Measurements from ENCODE around the gene IREB2. TPM values are rescaled to one million over a fixed set of nuclear protein-coding genes. Genes with fewer than 3 reads are reported as not detected.
"Not testable (repeated sequence)": the region's sequence is repeated elsewhere in the genome, so short reads cannot be mapped to it uniquely, and the experiment has no call there.

IREB2 gene
- total RNA-seq, 1 donor from 2014 or later, result 76.9 TPM

DNA sequence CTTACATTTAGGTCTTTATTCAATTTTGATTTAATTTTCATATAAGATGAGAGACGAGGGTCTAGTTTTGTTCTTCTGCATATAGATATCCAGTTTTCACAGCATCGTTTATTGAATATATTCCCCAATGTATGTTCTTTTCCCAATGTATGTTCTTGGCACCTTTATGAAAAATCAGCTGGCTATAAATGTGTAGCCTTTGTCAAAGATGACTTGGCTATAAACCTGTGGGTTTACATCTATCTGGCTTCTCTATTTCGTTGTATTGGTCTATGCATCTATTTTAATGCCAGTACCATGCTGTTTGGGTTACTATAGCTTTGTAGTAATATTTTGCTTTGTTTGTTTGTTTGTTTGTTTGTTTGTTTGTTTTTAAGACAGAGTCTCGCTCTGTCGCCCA, 11.7 kb upstream of the IREB2 start:
- no peak overlapping the region for H3K4me3 Mint-ChIP-seq
- TF ChIP-seq, protein P1, sequence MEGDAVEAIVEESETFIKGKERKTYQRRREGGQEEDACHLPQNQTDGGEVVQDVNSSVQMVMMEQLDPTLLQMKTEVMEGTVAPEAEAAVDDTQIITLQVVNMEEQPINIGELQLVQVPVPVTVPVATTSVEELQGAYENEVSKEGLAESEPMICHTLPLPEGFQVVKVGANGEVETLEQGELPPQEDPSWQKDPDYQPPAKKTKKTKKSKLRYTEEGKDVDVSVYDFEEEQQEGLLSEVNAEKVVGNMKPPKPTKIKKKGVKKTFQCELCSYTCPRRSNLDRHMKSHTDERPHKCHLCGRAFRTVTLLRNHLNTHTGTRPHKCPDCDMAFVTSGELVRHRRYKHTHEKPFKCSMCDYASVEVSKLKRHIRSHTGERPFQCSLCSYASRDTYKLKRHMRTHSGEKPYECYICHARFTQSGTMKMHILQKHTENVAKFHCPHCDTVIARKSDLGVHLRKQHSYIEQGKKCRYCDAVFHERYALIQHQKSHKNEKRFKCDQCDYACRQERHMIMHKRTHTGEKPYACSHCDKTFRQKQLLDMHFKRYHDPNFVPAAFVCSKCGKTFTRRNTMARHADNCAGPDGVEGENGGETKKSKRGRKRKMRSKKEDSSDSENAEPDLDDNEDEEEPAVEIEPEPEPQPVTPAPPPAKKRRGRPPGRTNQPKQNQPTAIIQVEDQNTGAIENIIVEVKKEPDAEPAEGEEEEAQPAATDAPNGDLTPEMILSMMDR (conservative IDR thresholded peaks at IDR 0.05), result no peak
- no peaks in the 10 kb centered on the region for H3K9me3 Mint-ChIP-seq
- no peak overlapping the region for H3K27ac Mint-ChIP-seq
- peaks cover 13% of the 10 kb centered on the region for H3K4me1 Mint-ChIP-seq (ENCODE audit: unreplicated experiment)
- DNase-seq (ENCODE audit: extremely low spot score, unreplicated experiment), result no peak
- peaks cover 35% of the 10 kb centered on the region for H3K27me3 Mint-ChIP-seq
- no peaks in the 10 kb centered on the region for H3K36me3 Mint-ChIP-seq

DNA sequence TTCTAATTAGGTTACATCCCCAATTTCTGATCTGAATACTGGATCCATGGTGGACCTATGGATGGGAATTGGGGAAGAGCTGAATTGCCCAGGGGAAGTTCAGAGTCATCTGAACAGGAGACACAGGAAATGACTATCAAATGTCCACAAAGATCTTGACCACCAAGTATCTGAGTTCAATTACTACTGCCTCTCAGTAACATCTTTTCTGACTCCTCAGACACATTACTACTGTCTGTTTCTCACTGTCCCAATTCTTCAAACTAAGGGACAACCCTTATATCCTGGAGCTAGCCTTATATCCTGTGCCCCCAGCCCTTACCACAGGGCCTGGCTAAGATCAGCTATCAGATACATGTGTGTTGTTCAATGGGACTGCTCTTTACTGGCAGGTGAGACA, 10.1 kb upstream of the IREB2 start:
- Mint-ChIP-seq H3K27ac (no peak overlapping the region), H3K9me3 (peaks cover 3% of the 10 kb centered on the region), H3K4me3 (no peak overlapping the region), H3K36me3 (no peaks in the 10 kb centered on the region), H3K27me3 (peaks cover 36% of the 10 kb centered on the region), H3K4me1 (ENCODE audit: unreplicated experiment) (peaks cover 1% of the 10 kb centered on the region)
- DNase-seq (ENCODE audit: extremely low spot score, unreplicated experiment), result no peak
- TF ChIP-seq, protein P1 (conservative IDR thresholded peaks at IDR 0.05), result no peak

DNA sequence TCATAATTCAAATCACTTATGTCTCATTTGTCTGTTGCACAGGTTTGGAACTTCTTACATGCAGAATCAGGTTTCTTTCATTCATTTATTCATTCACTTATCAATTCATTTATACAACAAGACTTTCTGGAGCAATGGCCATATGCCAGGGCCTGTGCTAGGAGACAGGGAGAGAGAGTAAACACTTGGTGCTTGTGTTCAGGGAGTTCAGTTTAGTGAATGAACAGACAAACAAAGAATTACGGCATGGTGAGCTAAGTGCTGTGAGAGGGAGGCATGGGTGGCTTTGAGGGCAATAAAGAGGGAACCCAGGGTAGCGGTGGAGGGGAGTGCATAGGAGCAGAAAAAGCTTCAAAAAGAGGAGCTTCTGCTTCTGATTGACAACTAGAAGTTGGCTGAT, 8.5 kb upstream of the IREB2 start:
- Mint-ChIP-seq H3K27me3 (peaks cover 32% of the 10 kb centered on the region), H3K4me3 (no peak overlapping the region), H3K27ac (peak overlapping the region; percentile 10), H3K36me3 (no peaks in the 10 kb centered on the region), H3K4me1 (ENCODE audit: unreplicated experiment) (no peaks in the 10 kb centered on the region), H3K9me3 (peaks cover 3% of the 10 kb centered on the region)
- TF ChIP-seq, protein P1 (conservative IDR thresholded peaks at IDR 0.05), result no peak
- DNase-seq (ENCODE audit: extremely low spot score, unreplicated experiment), result no peak

DNA sequence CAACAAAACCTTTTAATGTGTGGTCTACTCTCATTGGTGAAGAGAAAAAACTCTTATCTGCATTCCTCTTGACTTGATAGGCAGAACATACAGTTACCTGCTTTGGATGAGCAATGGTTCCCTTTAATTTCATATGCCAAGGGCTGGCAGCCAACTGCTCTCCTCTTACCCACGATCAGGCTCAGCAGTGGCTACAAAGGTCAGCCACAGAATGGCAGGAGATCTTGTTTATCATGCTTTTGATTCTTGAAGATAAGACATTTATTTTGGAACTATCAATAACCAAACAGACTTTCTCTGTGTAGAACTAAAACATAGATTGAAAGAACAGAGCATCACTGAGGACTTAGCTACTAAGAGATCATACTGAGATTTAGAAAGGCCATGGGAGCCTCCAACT, 6.1 kb upstream of the IREB2 start:
- no peak for DNase-seq (ENCODE audit: extremely low spot score, unreplicated experiment)
- Mint-ChIP-seq H3K4me1 (ENCODE audit: unreplicated experiment) (no peaks in the 10 kb centered on the region), H3K27ac (no peak overlapping the region), H3K9me3 (peaks cover 3% of the 10 kb centered on the region), H3K4me3 (no peak overlapping the region), H3K36me3 (no peaks in the 10 kb centered on the region), H3K27me3 (peaks cover 21% of the 10 kb centered on the region)
- TF ChIP-seq, protein P1 (conservative IDR thresholded peaks at IDR 0.05), result no peak

DNA sequence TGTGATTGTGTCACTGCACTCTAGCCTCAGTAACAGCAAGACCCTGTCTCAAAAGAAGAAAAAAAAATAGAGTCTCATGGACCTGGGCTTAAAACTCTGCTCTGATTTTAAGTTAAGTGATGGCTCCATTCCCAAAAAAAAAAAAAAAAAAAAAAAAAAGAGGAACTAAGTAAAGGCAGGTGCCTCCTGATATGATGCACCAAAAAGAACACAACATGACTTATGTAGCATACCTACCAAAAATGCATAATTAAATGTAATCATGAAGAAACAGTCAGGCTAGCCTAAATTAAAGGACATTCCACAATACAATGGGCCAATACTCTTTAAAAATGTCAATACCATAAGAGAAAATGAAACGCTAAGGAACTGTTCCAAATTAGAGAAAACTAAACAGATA, 5.4 kb upstream of the IREB2 start:
- TF ChIP-seq, protein P1 (conservative IDR thresholded peaks at IDR 0.05), result no peak
- no peaks in the 10 kb centered on the region for H3K36me3 Mint-ChIP-seq
- peaks cover 3% of the 10 kb centered on the region for H3K9me3 Mint-ChIP-seq
- no peaks in the 10 kb centered on the region for H3K4me1 Mint-ChIP-seq (ENCODE audit: unreplicated experiment)
- peaks cover 21% of the 10 kb centered on the region for H3K27me3 Mint-ChIP-seq
- no peak overlapping the region for H3K4me3 Mint-ChIP-seq
- no peak overlapping the region for H3K27ac Mint-ChIP-seq
- no peak for DNase-seq (ENCODE audit: extremely low spot score, unreplicated experiment)

DNA sequence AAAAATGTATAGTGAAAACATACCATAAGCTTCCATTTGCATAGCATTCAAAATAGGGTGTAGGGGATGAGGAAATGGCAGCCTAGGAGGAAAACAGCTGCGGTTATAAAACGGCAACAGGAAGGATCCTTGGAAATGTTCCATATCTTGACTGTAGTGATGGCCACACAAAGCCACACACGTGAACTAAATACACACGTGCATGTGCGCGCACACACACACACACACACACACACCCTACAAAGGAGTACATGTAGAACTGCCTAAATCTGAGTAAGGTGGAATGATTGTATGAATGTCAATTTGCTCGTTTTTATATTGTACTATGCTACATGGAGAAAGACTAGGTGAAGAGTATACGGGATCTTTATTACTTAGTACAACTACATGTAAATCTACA, 3.9 kb upstream of the IREB2 start:
- TF ChIP-seq, protein P1 (conservative IDR thresholded peaks at IDR 0.05), result no peak
- Mint-ChIP-seq H3K36me3 (peaks cover 4% of the 10 kb centered on the region), H3K4me3 (no peak overlapping the region), H3K9me3 (peaks cover 3% of the 10 kb centered on the region), H3K4me1 (ENCODE audit: unreplicated experiment) (peaks cover 3% of the 10 kb centered on the region), H3K27me3 (peaks cover 21% of the 10 kb centered on the region), H3K27ac (no peak overlapping the region)
- DNase-seq (ENCODE audit: extremely low spot score, unreplicated experiment), result no peak

DNA sequence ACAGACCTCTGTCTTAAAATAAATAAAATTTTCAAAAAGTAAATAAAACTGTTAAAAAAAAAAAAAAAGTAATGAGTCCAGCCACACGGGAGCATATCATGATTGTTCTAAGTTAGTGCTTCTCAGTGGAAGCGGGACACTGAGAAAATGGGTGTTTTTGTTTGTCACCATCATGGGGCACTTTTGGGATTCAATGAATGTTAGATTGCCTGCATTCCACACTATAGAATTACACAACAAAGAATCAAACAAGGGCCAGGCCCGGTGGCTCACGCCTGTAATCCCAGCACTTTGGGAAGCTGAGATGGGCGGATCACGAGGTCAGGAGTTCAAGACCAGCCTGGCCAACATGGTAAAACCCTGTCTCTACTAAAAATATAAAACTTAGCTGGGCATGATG, 3.3 kb upstream of the IREB2 start:
- H3K27ac Mint-ChIP-seq, result not testable (repeated sequence)

More for the DNA sequence above, 3.3 kb upstream of the IREB2 start:
- H3K4me1 Mint-ChIP-seq (ENCODE audit: unreplicated experiment); H3K9me3 Mint-ChIP-seq; H3K4me3 Mint-ChIP-seq; H3K36me3 Mint-ChIP-seq; DNase-seq (ENCODE audit: extremely low spot score, unreplicated experiment): not testable (repeated sequence)
- peaks cover 21% of the 10 kb centered on the region for H3K27me3 Mint-ChIP-seq

Measured in type B pancreatic cell (in vitro differentiated cells).